Progenitor cell of endocrine pancreas (in vitro differentiated cells): Measurements from ENCODE around the gene SFTPB. TPM values are rescaled to one million over a fixed set of nuclear protein-coding genes. Genes with fewer than 3 reads are reported as not detected.
"Not testable (repeated sequence)": the region's sequence is repeated elsewhere in the genome, so short reads cannot be mapped to it uniquely, and the experiment has no call there.

Experiments used
- DNase-seq: peaks from one replicate; pipeline ENCODE4 v3.0.0; 2021; ENCODE audit warnings: low spot score; ENCODE audit not compliant: unreplicated experiment
- H3K27ac Mint-ChIP-seq: 2 replicates; pipeline ENCODE4 v1.8.0; 2021; ENCODE audit warnings: mild to moderate bottlenecking, moderate library complexity, mixed read lengths
- H3K27me3 Mint-ChIP-seq: 2 replicates; pipeline ENCODE4 v1.8.0; 2021; ENCODE audit warnings: mixed read lengths
- H3K36me3 Mint-ChIP-seq: 2 replicates; pipeline ENCODE4 v1.8.0; 2022; ENCODE audit warnings: mixed read lengths; ENCODE audit not compliant: insufficient read depth
- H3K4me1 Mint-ChIP-seq: 2 replicates; pipeline ENCODE4 v1.8.0; 2021; ENCODE audit warnings: low read depth, mixed read lengths
- H3K4me3 Mint-ChIP-seq: 2 replicates; pipeline ENCODE4 v1.8.0; 2021; ENCODE audit warnings: low read depth, mild to moderate bottlenecking, moderate library complexity, mixed read lengths
- H3K9me3 Mint-ChIP-seq: 2 replicates; pipeline ENCODE4 v1.8.0; 2021; ENCODE audit warnings: low read depth, mixed read lengths
- long read RNA-seq: library from polyadenylated mRNA; unstranded; transcript quantifications from one replicate; pipeline ENCODE4 v2.0.0, GENCODE V29; 2020
- total RNA-seq: library from RNA; stranded (reverse); gene quantifications from 2 replicates; pipeline ENCODE4 v1.2.1, GENCODE V29; 2021
- TF ChIP-seq, protein P1 (sequence below): fragments of 200-600 bp; sonication (generic); IDR thresholded peaks from one replicate; pipeline ENCODE4 v1.5.0; 2021; ENCODE audit warnings: antibody characterized with exemption, mild to moderate bottlenecking; ENCODE audit not compliant: unreplicated experiment

The SFTPB gene
- total RNA-seq, result not detected in 2 replicates
- long read RNA-seq, result 0 reads

- no peaks in the 10 kb centered on the region for H3K36me3 Mint-ChIP-seq
- no peak within 1 kb of the TSS for H3K4me3 Mint-ChIP-seq
- H3K27me3 Mint-ChIP-seq, result no peaks in the 10 kb centered on the region
- DNase-seq, result no peak
- no peak within 1 kb of the TSS for H3K27ac Mint-ChIP-seq
- no peaks in the 10 kb centered on the region for H3K4me1 Mint-ChIP-seq
- TF ChIP-seq, protein P1, sequence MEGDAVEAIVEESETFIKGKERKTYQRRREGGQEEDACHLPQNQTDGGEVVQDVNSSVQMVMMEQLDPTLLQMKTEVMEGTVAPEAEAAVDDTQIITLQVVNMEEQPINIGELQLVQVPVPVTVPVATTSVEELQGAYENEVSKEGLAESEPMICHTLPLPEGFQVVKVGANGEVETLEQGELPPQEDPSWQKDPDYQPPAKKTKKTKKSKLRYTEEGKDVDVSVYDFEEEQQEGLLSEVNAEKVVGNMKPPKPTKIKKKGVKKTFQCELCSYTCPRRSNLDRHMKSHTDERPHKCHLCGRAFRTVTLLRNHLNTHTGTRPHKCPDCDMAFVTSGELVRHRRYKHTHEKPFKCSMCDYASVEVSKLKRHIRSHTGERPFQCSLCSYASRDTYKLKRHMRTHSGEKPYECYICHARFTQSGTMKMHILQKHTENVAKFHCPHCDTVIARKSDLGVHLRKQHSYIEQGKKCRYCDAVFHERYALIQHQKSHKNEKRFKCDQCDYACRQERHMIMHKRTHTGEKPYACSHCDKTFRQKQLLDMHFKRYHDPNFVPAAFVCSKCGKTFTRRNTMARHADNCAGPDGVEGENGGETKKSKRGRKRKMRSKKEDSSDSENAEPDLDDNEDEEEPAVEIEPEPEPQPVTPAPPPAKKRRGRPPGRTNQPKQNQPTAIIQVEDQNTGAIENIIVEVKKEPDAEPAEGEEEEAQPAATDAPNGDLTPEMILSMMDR, result no peak
- no peaks in the 10 kb centered on the region for H3K9me3 Mint-ChIP-seq
Observed at GRCh38 chr2:85668009-85668856, at the start of gene SFTPB. TSS of gene SFTPB (minus strand) at chr2:85668199. CDS start at chr2:85668183, 16 bp downstream.

GRCh38 chr2:85717308-85718008 lies 49.5 kb upstream of the SFTPB start:
- TF ChIP-seq, protein P1, result no peak
- peaks cover 33% of the 10 kb centered on the region for H3K4me1 Mint-ChIP-seq
- peaks cover 3% of the 10 kb centered on the region for H3K9me3 Mint-ChIP-seq
- no peak overlapping the region for H3K4me3 Mint-ChIP-seq
- peaks cover 14% of the 10 kb centered on the region for H3K27me3 Mint-ChIP-seq
- peak overlapping the region; percentile 3 for H3K27ac Mint-ChIP-seq
- no peaks in the 10 kb centered on the region for H3K36me3 Mint-ChIP-seq
- no peak for DNase-seq

DNA sequence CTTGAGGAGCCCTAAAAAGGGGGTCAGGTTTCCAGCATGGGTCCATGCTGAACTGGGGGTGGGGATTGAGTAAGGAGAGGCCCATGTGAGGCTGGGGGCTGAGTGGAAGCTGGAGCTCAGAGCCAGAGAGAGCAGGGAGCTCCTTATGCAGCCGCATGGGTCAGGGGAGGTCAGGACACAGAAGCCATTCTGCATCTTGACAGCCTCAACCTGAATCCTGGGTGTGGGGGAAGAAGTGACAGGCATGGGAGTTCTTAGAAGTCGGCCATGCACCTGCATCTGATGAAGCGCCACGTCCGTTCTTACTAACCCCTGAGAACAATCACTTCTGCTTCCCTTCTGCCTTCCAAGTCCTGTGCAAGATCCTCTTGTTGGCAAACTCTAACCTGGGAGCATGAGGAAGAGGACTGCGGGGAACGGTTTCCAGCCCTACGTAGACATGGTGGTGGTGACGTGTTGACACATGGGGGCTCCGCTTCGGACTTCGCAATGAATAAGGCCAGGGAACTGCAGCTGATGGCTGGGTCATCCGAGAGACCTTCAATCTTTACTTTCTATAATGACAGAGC lies 48.4 kb upstream of the SFTPB start:
- TF ChIP-seq, protein P1, result no peak
- Mint-ChIP-seq H3K27ac (no peak overlapping the region), H3K4me3 (no peak overlapping the region), H3K36me3 (no peaks in the 10 kb centered on the region), H3K4me1 (peaks cover 33% of the 10 kb centered on the region), H3K27me3 (peaks cover 14% of the 10 kb centered on the region), H3K9me3 (peaks cover 3% of the 10 kb centered on the region)
- DNase-seq, result no peak

DNA sequence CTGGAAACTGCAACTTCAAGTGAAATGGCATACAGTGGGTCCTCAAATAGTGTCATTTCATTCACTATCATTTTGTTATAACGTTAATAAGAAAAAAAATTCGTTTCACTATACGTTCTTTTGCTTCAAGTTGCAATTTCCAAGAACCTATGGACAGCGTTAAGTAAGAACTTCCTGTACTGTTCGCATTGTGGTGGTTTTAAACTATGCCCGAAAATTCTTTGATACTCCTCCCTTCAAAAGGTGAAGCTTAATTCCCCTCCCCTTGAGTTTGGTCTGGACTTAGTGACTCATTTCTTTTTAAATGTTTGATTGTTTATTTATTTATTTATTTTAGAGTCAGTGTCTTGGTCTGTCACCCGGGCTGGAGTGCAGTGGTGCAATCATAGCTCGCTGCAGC lies 46.8 kb upstream of the SFTPB start:
- DNase-seq, result no peak
- TF ChIP-seq, protein P1, result no peak
- Mint-ChIP-seq H3K9me3 (no peaks in the 10 kb centered on the region), H3K4me1 (peaks cover 37% of the 10 kb centered on the region), H3K27ac (no peak overlapping the region), H3K27me3 (peaks cover 14% of the 10 kb centered on the region), H3K36me3 (no peaks in the 10 kb centered on the region), H3K4me3 (no peak overlapping the region)

DNA sequence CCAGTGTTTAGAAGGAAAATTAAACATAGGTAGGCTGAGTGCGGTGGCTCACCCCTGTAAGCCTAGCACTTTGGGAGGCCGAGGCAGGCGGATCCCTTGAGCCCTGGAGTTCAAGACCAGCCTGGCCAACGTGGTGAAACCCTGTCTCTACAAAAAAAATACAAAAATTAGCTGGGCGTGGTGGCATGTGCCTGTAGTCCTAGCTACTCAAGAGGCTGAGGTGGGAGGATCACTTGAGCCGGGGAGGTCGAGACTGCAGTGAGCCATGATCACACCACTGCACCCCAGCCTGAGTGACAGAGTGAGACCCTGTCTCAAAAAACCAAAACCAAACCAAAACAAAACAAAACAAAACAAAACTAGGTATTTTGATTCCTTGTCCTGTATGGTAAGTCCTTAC lies 46.4 kb upstream of the SFTPB start:
- DNase-seq, H3K9me3 Mint-ChIP-seq, H3K27ac Mint-ChIP-seq, H3K36me3 Mint-ChIP-seq, H3K4me3 Mint-ChIP-seq: not testable (repeated sequence)
- peaks cover 37% of the 10 kb centered on the region for H3K4me1 Mint-ChIP-seq
- peaks cover 16% of the 10 kb centered on the region for H3K27me3 Mint-ChIP-seq
